GM12878 (cell line): ENCODE measurements around the gene LBH. TPM values are rescaled to one million over a fixed set of nuclear protein-coding genes. Genes with fewer than 3 reads are reported as not detected.

Source experiments
- ATF3 ChIP-seq: IDR thresholded peaks from 2 replicates; pipeline ENCODE4 v1.6.1; 2011; ENCODE audit warnings: low read depth, mild to moderate bottlenecking, low read length, moderate library complexity, borderline replicate concordance; ENCODE audit errors: extremely low read depth
- EGR1 ChIP-seq, 2 experiments: IDR thresholded peaks; 1 replicate in 1 of 2; 2 replicates in 1 of 2; pipeline ENCODE4 v1.6.1; 2011 to 2012; ENCODE audit warnings: low read depth in 2 of 2, low read length in 2 of 2, borderline replicate concordance in 1 of 2, mild to moderate bottlenecking in 1 of 2, moderate library complexity in 1 of 2
- HSF1 ChIP-seq: fragments of 150-350 bp; IDR thresholded peaks from 2 replicates; pipeline ENCODE4 v1.6.1; 2014; ENCODE audit warnings: mild to moderate bottlenecking, low read depth, low read length
- IRF5 ChIP-seq: fragments of 450-650 bp; IDR thresholded peaks from 2 replicates; pipeline ENCODE4 v1.6.1; 2017; ENCODE audit warnings: borderline replicate concordance
- NFIC ChIP-seq: IDR thresholded peaks from 2 replicates; pipeline ENCODE4 v1.6.1; 2012; ENCODE audit warnings: low read depth, mild to moderate bottlenecking, inconsistent platforms, low read length, moderate library complexity
- PBX3 ChIP-seq: IDR thresholded peaks from 2 replicates; pipeline ENCODE4 v1.6.1; 2011; ENCODE audit warnings: mild to moderate bottlenecking, low read depth, low read length, moderate library complexity; ENCODE audit not compliant: insufficient replicate concordance
- RAD21 ChIP-seq: IDR thresholded peaks from 2 replicates; pipeline ENCODE4 v1.6.1; 2011; ENCODE audit warnings: mild to moderate bottlenecking, low read depth, low read length, moderate library complexity; ENCODE audit not compliant: insufficient read depth
- ZNF217 ChIP-seq: fragments of 450-650 bp; IDR thresholded peaks from 2 replicates; pipeline ENCODE4 v1.6.1; 2017; ENCODE audit warnings: antibody characterized with exemption, mild to moderate bottlenecking
- polyA plus RNA-seq, 11 experiments: library from polyadenylated mRNA; depleted of rRNA in 4 of 11; unstranded in 6 of 11; stranded (reverse) in 5 of 11; fragments of >200 nt; fragmentation: Nextera tagmentation in 4 of 11; fragmentation: Illumina TruSeq in 1 of 11; extraction: Ambion mirVana in 4 of 11; extraction: Trizol in 1 of 11; gene quantifications; 1 replicate in 1 of 11; 2 replicates in 10 of 11; pipeline versions ENCODE4 v1.2.1 to v1.2.3, GENCODE V29; 2011 to 2016; ENCODE audit warnings: inconsistent platforms in 2 of 11, missing spikeins in 2 of 11, low read depth in 1 of 11
- total RNA-seq, 4 experiments: library from RNA; depleted of rRNA in 3 of 4; stranded (reverse); fragments of >200 nt in 3 of 4; fragmentation: Illumina TruSeq in 1 of 4; extraction: Trizol in 1 of 4; gene quantifications; 2 replicates each; pipeline versions ENCODE4 v1.2.1 to v1.2.3, GENCODE V29; 2013 to 2021

The LBH gene
- total and polyA plus RNA-seq, 10 of the 15 experiments (the other 5 are each of a cell fraction or from before 2014, with no cell fraction given): 9.3 to 133 (median 34.1) TPM

GRCh38 chr2:30305235-30305634 lies 73.9 kb downstream of the LBH start (continued):
- TF ChIP-seq ATF3 (no peak), RAD21 (no peak), NFIC (no peak), EGR1 (IDR thresholded peaks at IDR 0.05; ENCODE audit: borderline replicate concordance in 1 of 2, low read depth in 2 of 2, low read length in 2 of 2) (no peak), ZNF217 (no peak), PBX3 (no peak), HSF1 (no peak), IRF5 (no peak)
